Measurements from ENCODE around the gene EDEM3.

DNA sequence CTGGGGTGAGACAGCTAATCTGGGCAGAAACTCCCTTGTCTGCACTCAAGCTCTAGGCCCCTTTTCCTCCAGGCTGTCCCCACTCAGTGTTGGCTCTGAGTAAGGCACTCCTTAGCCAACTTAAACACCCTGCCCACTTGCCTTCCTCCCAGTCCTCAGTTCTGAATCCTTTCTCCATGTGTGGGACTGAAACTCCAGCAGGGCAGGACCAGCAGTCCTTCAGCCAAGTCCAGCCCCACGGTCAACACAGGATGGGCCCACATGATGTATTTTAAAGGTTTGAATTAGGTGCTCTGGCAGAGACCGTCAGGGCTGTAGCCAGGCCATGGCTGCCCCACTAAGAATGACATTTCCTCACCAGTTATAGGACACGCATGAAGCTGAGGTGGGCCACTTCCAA is 107.8 kb downstream of the EDEM3 start:
- TF ChIP-seq CHD2 (IDR thresholded peaks at IDR 0.05; ENCODE audit: low read length, partially characterized antibody) (no peak), CTCF (IDR thresholded peaks at IDR 0.05) (no peak), CHD4 (IDR thresholded peaks at IDR 0.05; ENCODE audit: borderline replicate concordance) (no peak), NFE2L2 (conservative IDR thresholded peaks at IDR 0.05; ENCODE audit: low read length) (no peak), CBX2 (IDR thresholded peaks at IDR 0.05; ENCODE audit: borderline replicate concordance, low read depth) (no peak), SMC3 (IDR thresholded peaks at IDR 0.05) (no peak), MAFK (IDR thresholded peaks at IDR 0.05; ENCODE audit: partially characterized antibody) (no peak), E2F6 (IDR thresholded peaks at IDR 0.05; ENCODE audit: borderline replicate concordance, low read depth) (no peak), RNF2 (IDR thresholded peaks at IDR 0.05; ENCODE audit: borderline replicate concordance, low read depth) (no peak), MYC (IDR thresholded peaks at IDR 0.05; ENCODE audit: borderline replicate concordance, low read length) (no peak), POLR2A (IDR thresholded peaks at IDR 0.05; ENCODE audit: low read length) (no peak), RFX5 (IDR thresholded peaks at IDR 0.05) (no peak)

Measured in A549 (cell line).